ENCODE measurements around the gene ADARB1. TPM values are rescaled to one million over a fixed set of nuclear protein-coding genes. Genes with fewer than 3 reads are reported as not detected.
A peak's percentile ranks its signal among the peaks of the same experiment; 100 is the strongest.
"Not testable (repeated sequence)": the region's sequence is repeated elsewhere in the genome, so short reads cannot be mapped to it uniquely, and the experiment has no call there.

Gene ADARB1, protein sequence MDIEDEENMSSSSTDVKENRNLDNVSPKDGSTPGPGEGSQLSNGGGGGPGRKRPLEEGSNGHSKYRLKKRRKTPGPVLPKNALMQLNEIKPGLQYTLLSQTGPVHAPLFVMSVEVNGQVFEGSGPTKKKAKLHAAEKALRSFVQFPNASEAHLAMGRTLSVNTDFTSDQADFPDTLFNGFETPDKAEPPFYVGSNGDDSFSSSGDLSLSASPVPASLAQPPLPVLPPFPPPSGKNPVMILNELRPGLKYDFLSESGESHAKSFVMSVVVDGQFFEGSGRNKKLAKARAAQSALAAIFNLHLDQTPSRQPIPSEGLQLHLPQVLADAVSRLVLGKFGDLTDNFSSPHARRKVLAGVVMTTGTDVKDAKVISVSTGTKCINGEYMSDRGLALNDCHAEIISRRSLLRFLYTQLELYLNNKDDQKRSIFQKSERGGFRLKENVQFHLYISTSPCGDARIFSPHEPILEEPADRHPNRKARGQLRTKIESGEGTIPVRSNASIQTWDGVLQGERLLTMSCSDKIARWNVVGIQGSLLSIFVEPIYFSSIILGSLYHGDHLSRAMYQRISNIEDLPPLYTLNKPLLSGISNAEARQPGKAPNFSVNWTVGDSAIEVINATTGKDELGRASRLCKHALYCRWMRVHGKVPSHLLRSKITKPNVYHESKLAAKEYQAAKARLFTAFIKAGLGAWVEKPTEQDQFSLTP
- polyA plus RNA-seq (2012; ENCODE audit: insufficient read depth, insufficient read length, low read depth) = 18.3 TPM

DNA sequence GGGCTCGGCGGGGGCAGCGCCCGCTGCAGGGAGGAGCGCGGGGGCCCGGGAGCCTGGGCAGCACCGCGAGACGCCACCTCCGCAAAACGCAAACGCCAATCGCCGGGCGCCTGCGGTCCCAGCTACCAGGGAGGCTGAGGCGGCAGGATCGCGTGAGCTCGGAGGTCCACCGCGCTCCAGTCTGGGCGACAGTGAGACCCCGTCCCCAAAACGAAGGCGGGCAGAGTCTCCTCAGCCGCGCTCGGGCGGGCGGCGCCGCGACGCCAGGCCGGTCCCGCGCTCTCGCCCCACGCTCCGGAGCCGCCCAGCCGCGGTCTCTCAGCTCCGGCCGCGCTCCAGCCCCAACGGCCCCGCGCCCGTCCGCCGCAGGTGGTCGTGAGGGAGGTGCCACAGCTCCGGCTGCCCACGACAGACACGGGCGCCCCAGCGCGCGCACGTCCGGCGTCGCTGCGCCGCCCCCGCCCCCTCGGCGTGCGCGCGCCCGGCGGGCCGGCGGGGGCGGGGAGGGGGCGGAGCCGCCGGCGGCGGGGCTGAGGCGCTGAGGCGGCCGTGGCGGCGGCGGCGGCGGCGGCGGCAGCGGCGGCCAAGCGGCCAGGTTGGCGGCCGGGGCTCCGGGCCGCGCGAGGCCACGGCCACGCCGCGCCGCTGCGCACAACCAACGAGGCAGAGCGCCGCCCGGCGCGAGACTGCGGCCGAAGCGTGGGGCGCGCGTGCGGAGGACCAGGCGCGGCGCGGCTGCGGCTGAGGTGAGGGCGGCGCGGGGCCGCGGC is at the start of gene ADARB1:
ADARB1 (plus strand) TSS at position 533 of the 770 bp plus-strand sequence. CDS start 97,077 bp downstream, outside the sequence.
- Histone ChIP-seq H3K9me3 (no peaks in the 10 kb centered on the region), H3K36me3 (no peaks in the 10 kb centered on the region), H3K27me3 (no peaks in the 10 kb centered on the region), H3K4me1 (no peaks in the 10 kb centered on the region), H3K4me3 (ENCODE audit: low read depth, low read length) (peak within 1 kb of the TSS; percentile 68)
- peak; percentile 81 for DNase-seq
- TF ChIP-seq, protein P1, sequence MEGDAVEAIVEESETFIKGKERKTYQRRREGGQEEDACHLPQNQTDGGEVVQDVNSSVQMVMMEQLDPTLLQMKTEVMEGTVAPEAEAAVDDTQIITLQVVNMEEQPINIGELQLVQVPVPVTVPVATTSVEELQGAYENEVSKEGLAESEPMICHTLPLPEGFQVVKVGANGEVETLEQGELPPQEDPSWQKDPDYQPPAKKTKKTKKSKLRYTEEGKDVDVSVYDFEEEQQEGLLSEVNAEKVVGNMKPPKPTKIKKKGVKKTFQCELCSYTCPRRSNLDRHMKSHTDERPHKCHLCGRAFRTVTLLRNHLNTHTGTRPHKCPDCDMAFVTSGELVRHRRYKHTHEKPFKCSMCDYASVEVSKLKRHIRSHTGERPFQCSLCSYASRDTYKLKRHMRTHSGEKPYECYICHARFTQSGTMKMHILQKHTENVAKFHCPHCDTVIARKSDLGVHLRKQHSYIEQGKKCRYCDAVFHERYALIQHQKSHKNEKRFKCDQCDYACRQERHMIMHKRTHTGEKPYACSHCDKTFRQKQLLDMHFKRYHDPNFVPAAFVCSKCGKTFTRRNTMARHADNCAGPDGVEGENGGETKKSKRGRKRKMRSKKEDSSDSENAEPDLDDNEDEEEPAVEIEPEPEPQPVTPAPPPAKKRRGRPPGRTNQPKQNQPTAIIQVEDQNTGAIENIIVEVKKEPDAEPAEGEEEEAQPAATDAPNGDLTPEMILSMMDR (IDR thresholded peaks at IDR 0.05; ENCODE audit: low read depth, low read length) = no peak

DNA sequence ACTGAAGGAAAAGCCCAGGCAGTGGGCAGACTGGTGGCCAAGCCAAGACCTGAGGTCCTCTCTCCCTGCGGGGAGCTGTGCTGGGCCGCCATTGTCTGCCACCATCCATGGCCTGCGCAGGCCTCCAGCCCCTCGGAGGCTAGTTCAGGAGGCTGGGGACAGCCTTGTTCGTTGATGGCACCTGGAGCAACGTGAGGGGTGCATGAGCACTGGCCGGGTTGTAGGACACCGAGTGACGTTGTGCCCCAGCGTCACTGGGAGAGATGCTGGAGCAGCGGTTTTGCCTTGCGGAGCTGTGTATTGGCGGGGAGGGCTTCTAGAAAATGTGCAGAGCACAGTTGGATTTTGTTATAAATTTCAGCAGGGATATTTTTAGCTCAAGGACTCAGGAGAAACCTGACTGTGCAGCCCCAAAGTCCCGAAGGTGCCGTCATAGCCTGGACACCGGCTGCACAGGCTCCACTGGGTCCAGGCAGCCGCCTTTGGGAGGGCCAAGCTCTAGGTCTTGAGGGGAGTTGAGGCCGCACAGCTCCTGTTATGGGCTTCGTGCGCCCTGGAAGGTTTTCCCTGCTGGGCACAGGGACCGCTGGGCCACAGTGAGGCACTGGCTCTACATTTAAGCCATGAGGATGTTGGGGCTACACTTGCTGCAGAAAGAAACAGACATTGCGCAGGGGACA is 48.2 kb upstream of the ADARB1 start:
- Histone ChIP-seq H3K27me3 (no peaks in the 10 kb centered on the region), H3K36me3 (no peaks in the 10 kb centered on the region), H3K4me1 (peaks cover 12% of the 10 kb centered on the region), H3K4me3 (ENCODE audit: low read depth, low read length) (no peak overlapping the region), H3K9me3 (no peaks in the 10 kb centered on the region)
- DNase-seq = peak; percentile 3
- TF ChIP-seq, protein P1 (IDR thresholded peaks at IDR 0.05; ENCODE audit: low read depth, low read length) = no peak

DNA sequence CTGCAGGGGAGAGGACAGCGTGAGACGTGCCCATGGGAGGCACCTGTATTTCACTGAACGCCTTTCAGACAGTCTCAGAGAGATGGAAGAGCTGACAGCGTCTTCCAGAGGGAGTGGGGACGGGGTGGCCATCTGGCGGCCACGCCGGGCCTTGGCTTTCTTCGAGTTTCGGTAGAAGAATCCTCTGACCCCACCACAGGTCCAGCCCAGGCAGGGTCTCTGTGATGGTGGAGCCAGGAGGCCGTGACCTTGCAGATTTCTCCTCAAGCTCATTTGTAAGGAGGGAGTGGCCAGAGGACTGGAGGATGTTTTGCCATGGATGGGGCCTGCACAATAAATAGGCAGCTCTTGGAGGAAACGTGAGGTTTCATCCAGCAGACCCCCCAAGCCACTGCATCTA is 47.6 kb upstream of the ADARB1 start:
- peak; percentile 7 for DNase-seq
- no peak overlapping the region for H3K4me3 ChIP-seq (ENCODE audit: low read depth, low read length)
- no peaks in the 10 kb centered on the region for H3K9me3 ChIP-seq
- H3K27me3 ChIP-seq = no peaks in the 10 kb centered on the region
- peaks cover 14% of the 10 kb centered on the region for H3K4me1 ChIP-seq
- TF ChIP-seq, protein P1 (IDR thresholded peaks at IDR 0.05; ENCODE audit: low read depth, low read length) = no peak
- H3K36me3 ChIP-seq = no peaks in the 10 kb centered on the region

DNA sequence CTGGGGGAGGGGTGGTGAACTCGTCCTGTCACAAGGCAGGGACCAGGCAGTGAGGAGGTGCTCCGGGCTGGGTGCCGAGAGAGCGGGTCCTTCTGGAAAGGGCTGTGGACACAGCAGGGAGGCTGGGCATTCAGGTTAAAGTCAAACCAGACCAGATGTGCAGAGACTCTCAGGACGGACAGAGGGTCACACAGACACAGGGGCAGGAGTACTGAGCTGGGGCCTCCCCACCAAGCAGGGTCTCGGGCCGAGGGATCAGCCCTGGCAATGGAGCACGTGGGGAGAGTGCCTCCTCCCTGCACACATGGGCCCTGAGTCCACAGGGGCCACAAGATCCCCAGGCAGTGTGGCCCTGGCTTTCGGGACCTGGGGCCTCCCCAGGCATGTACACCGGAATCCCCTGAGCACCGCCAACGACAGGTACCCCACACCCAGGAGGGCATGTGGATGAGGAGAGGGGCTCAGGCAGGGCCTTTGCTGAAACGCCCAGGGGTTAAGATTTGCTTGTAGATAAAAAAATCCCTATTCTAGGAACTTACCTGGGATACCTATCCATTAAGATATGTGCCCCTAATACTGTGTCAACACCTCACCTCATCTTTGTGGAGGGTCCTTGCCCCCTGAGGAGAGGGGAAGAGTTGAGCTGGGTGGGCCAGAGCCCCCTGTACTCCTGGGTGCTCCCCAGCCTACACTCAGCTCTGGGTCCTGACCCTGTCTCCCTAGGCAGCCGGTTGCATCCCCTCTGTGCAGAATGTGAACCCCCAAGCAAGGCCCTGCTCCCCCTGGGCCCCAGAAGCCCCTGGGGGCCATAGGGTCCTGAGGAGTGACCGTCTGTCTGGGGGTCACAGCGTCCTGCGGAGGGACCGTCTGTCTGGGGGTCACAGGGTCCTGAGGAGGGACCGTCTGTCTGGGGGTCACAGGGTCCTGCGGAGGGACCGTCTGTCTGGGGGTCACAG is 46.9 kb upstream of the ADARB1 start:
- peak; percentile 5 for DNase-seq

DNA sequence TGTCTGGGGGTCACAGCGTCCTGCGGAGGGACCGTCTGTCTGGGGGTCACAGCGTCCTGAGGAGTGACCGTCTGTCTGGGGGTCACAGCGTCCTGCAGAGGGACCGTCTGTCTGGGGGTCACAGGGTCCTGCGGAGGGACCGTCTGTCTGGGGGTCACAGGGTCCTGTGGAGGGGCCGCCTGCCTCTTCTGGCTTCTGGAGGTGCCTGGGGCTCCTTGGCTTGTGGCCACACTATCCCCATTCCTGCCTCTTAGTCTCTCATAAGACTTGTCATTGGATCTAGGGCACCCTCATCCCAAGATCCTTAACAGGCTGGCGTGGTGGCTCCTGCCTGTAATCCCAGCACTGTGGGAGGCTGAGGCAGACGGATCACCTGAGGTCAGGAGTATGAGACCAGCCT is 45.7 kb upstream of the ADARB1 start:
- H3K9me3 ChIP-seq; DNase-seq; H3K27me3 ChIP-seq; H3K4me3 ChIP-seq (ENCODE audit: low read depth, low read length); H3K36me3 ChIP-seq: not testable (repeated sequence)
- H3K4me1 ChIP-seq = peaks cover 14% of the 10 kb centered on the region

More for the DNA sequence above, 46.9 kb upstream of the ADARB1 start:
- Histone ChIP-seq H3K4me3 (ENCODE audit: low read depth, low read length) (no peak overlapping the region), H3K9me3 (no peaks in the 10 kb centered on the region), H3K4me1 (peaks cover 14% of the 10 kb centered on the region), H3K27me3 (no peaks in the 10 kb centered on the region), H3K36me3 (no peaks in the 10 kb centered on the region)
- TF ChIP-seq, protein P1 (IDR thresholded peaks at IDR 0.05; ENCODE audit: low read depth, low read length) = no peak

Measured in BE2C (cell line).